Muscle of leg (tissue), 11 donors: ENCODE data around the gene SKA3. TPM values are rescaled to one million over a fixed set of nuclear protein-coding genes. Genes with fewer than 3 reads are reported as not detected.
"Not testable (repeated sequence)": the region's sequence is repeated elsewhere in the genome, so short reads cannot be mapped to it uniquely, and the experiment has no call there.

Experiments
- DNase-seq: peaks from one replicate; pipeline ENCODE4 v3.0.0; 2013
- H3K27ac ChIP-seq: one replicate; pipeline ENCODE4 v1.5.1; 2013; ENCODE audit warnings: mild to moderate bottlenecking, low read length, control low read depth
- H3K27me3 ChIP-seq: one replicate; pipeline ENCODE4 v1.6.1; 2013; ENCODE audit warnings: low read length; ENCODE audit not compliant: control insufficient read depth, insufficient read depth
- H3K36me3 ChIP-seq: one replicate; pipeline ENCODE4 v1.6.1; 2013; ENCODE audit warnings: low read length; ENCODE audit not compliant: control insufficient read depth, insufficient read depth
- H3K4me1 ChIP-seq: one replicate; pipeline ENCODE4 v1.6.1; 2013; ENCODE audit warnings: low read length; ENCODE audit not compliant: control insufficient read depth, insufficient read depth
- H3K4me3 ChIP-seq: one replicate; pipeline ENCODE4 v1.5.1; 2013; ENCODE audit warnings: low read length, control low read depth
- H3K9me3 ChIP-seq: replicated peaks from 2 replicates; pipeline ENCODE4 v1.6.1; 2013; ENCODE audit warnings: low read depth, low read length; ENCODE audit not compliant: control insufficient read depth
- WGBS: methylation state at CpG from one replicate; pipeline ENCODE4 v1.1.5; 2013; ENCODE audit warnings: missing lambda C conversion rate; ENCODE audit not compliant: insufficient coverage; 5-methylcytosine and 5-hydroxymethylcytosine counted together
- polyA plus RNA-seq, 8 donors: library from polyadenylated mRNA; unstranded; fragments of 120-200 nt; gene quantifications; one replicate each; pipeline versions ENCODE4 v1.2.1 to v1.2.3, GENCODE V29; 2013; ENCODE audit warnings: inconsistent platforms in 1 of 8, low replicate concordance in 1 of 8; ENCODE audit not compliant: insufficient read length in 8 of 8, insufficient read depth in 1 of 8
- total RNA-seq: library from RNA; stranded (reverse); fragments of 120-200 nt; gene quantifications from one replicate; pipeline ENCODE4 v1.2.4, GENCODE V29; 2013

The SKA3 gene
- total and polyA plus RNA-seq, 9 donors: 5.7 to 8.7 (median 6.7) TPM

DNA sequence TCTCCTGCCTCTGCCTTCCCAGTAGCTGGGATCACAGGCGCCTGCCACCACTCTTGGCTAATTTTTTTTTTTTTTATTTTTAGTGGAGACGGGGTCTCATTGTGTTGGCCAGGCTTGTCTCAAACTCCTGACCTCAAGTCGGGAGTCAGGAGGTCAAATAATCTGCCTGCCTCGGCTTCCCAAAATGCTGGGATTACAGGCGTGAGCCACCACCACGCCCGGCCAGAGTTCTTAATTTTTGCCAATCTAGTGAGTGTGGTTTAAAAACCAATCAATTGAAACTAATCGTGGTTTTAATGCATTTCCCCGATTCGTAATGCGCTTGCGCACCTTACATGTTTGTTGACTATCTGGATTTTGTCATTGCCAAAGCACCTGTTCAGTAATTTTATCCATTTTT lies 37.0 kb downstream of the SKA3 start:
- H3K27me3 ChIP-seq: peaks cover 2% of the 10 kb centered on the region
- H3K36me3 ChIP-seq: peaks cover 12% of the 10 kb centered on the region
- H3K27ac ChIP-seq: peak overlapping the region; percentile 91
- peak overlapping the region; percentile 67 for H3K4me3 ChIP-seq
- H3K9me3 ChIP-seq: no peaks in the 10 kb centered on the region
- whole genome bisulfite sequencing: 87% methylated on average over 3 of the region's 12 CpGs
- peaks cover 15% of the 10 kb centered on the region for H3K4me1 ChIP-seq
- peak; percentile 19 for DNase-seq

- Histone ChIP-seq H3K4me3 (no peak overlapping the region), H3K36me3 (peaks cover 8% of the 10 kb centered on the region), H3K4me1 (peaks cover 15% of the 10 kb centered on the region), H3K27me3 (peaks cover 2% of the 10 kb centered on the region), H3K27ac (no peak overlapping the region), H3K9me3 (no peaks in the 10 kb centered on the region)
- DNase-seq: no peak
- no CpG with 5 or more reads among the region's 1 CpG for WGBS
These were observed 37.8 kb downstream of the SKA3 start for GRCh38 chr13:21138561-21138960.

GRCh38 chr13:21137696-21138095 lies 38.7 kb downstream of the SKA3 start:
- 79% methylated on average over 2 of the region's 5 CpGs for WGBS
- peaks cover 14% of the 10 kb centered on the region for H3K4me1 ChIP-seq
- no peak for DNase-seq
- H3K36me3 ChIP-seq: peaks cover 3% of the 10 kb centered on the region
- H3K27ac ChIP-seq: no peak overlapping the region
- H3K27me3 ChIP-seq: peaks cover 2% of the 10 kb centered on the region
- H3K9me3 ChIP-seq: no peaks in the 10 kb centered on the region
- H3K4me3 ChIP-seq: no peak overlapping the region

DNA sequence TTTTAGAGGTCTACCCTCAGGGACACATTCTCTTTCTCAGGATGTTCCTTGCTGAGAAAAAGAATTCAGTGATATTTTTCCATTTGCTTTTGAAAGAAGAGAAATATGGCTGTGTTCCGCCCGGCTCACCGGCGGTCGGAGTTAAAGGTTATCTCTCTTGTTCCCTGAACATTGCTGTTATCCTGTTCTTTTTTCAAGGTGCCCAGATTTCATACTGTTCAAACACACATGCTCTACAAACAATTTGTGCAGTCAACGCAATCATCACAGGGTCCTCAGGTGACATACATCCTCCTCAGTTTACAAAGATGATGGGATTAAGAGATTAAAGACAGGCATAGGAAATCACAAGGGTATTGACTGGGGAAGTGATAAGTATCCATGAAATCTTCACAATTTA lies 40.5 kb downstream of the SKA3 start:
- H3K4me1 ChIP-seq, H3K9me3 ChIP-seq, H3K27me3 ChIP-seq, H3K27ac ChIP-seq, H3K4me3 ChIP-seq, H3K36me3 ChIP-seq, DNase-seq: not testable (repeated sequence)
- WGBS: 100% methylated on average over 3 of the region's 6 CpGs

GRCh38 chr13:21134475-21134874 lies 41.9 kb downstream of the SKA3 start:
- H3K27me3 ChIP-seq: peaks cover 4% of the 10 kb centered on the region
- H3K27ac ChIP-seq: no peak overlapping the region
- 88% methylated on average over 3 of the region's 5 CpGs for WGBS
- H3K9me3 ChIP-seq: no peaks in the 10 kb centered on the region
- H3K36me3 ChIP-seq: no peaks in the 10 kb centered on the region
- H3K4me3 ChIP-seq: no peak overlapping the region
- peaks cover 3% of the 10 kb centered on the region for H3K4me1 ChIP-seq
- DNase-seq: no peak

GRCh38 chr13:21133077-21133476 lies 43.3 kb downstream of the SKA3 start:
- no peaks in the 10 kb centered on the region for H3K9me3 ChIP-seq
- WGBS: 82% methylated on average over 2 of the region's 3 CpGs
- DNase-seq: no peak
- peaks cover 4% of the 10 kb centered on the region for H3K27me3 ChIP-seq
- H3K36me3 ChIP-seq: no peaks in the 10 kb centered on the region
- no peak overlapping the region for H3K4me3 ChIP-seq
- H3K4me1 ChIP-seq: no peaks in the 10 kb centered on the region
- H3K27ac ChIP-seq: no peak overlapping the region

DNA sequence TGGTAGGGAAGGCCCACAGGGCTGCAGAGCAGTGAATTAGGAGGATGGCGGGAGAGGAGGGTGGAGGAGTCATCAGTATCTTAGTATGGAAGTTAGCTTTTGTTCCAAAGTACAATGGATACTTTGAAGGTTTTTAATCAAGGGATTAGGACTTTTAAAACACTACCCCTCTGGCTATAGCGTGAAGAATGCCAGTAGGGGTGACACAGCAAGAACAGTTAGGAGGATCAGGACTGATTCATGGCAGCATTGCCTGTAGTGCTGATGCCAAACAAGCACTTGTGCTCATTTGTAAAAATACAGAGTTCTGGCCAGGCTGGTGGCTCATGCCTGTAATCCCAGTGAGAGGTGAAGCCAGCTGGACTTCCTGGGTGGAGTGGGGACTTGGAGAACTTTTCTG lies 46.2 kb downstream of the SKA3 start:
- DNase-seq: no peak
- Histone ChIP-seq H3K27ac (no peak overlapping the region), H3K9me3 (no peaks in the 10 kb centered on the region), H3K4me1 (no peaks in the 10 kb centered on the region), H3K27me3 (peaks cover 4% of the 10 kb centered on the region), H3K36me3 (no peaks in the 10 kb centered on the region), H3K4me3 (no peak overlapping the region)
- 100% methylated on average over 1 of the region's 2 CpGs for WGBS

- no peak overlapping the region for H3K27ac ChIP-seq
These were observed 51.5 kb downstream of the SKA3 start for GRCh38 chr13:21124852-21125251.

GRCh38 chr13:21123956-21124355 lies 52.4 kb downstream of the SKA3 start:
- 73% methylated on average over 7 of the region's 8 CpGs for WGBS
- Histone ChIP-seq H3K27ac (no peak overlapping the region), H3K36me3 (no peaks in the 10 kb centered on the region), H3K9me3 (no peaks in the 10 kb centered on the region), H3K27me3 (no peaks in the 10 kb centered on the region), H3K4me3 (no peak overlapping the region), H3K4me1 (no peaks in the 10 kb centered on the region)
- DNase-seq: no peak

More at GRCh38 chr13:21124852-21125251, 51.5 kb downstream of the SKA3 start:
- Histone ChIP-seq H3K9me3 (no peaks in the 10 kb centered on the region), H3K4me1 (no peaks in the 10 kb centered on the region), H3K4me3 (no peak overlapping the region), H3K36me3 (no peaks in the 10 kb centered on the region), H3K27me3 (no peaks in the 10 kb centered on the region)
- DNase-seq: peak; percentile 30
- WGBS: 6% methylated on average over 5 of the region's 7 CpGs

DNA sequence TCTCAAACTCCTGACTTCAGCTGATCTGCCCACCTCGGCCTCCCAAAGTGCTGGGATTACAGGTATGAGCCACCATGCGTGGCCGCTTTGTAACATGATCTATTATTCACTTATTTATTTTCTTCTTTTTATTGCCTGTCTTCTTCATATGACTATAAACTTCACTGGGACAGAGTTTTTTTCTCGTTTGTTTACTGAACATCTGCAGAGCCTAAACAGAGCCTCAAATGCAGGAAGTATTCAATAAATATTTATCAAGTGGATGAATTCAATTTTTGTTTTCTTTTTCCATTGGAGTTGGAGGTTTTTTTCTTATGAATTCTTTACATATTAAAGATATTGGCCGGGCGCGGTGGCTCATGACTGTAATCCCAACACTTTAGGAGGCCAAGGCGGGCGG lies 54.7 kb downstream of the SKA3 start:
- Histone ChIP-seq H3K27me3 (no peaks in the 10 kb centered on the region), H3K4me1 (no peaks in the 10 kb centered on the region), H3K36me3 (no peaks in the 10 kb centered on the region), H3K4me3 (no peak overlapping the region), H3K27ac (no peak overlapping the region), H3K9me3 (no peaks in the 10 kb centered on the region)
- WGBS: no CpG with 5 or more reads among the region's 9 CpGs
- DNase-seq: no peak

- H3K27me3 ChIP-seq: no peaks in the 10 kb centered on the region
- DNase-seq: no peak
- no peak overlapping the region for H3K27ac ChIP-seq
- H3K4me3 ChIP-seq: no peak overlapping the region
- WGBS: no CpG with 5 or more reads among the region's 6 CpGs
- H3K4me1 ChIP-seq: no peaks in the 10 kb centered on the region
- H3K9me3 ChIP-seq: no peaks in the 10 kb centered on the region
- no peaks in the 10 kb centered on the region for H3K36me3 ChIP-seq
These were observed 56.2 kb downstream of the SKA3 start for GRCh38 chr13:21120191-21120590.
